SK-N-SH (cell line): ENCODE data around the gene MTMR11. TPM values are rescaled to one million over a fixed set of nuclear protein-coding genes. Genes with fewer than 3 reads are reported as not detected.

Source experiments
- CTCF ChIA-PET: fragments of 300-600, 350-600 bp; formaldehyde crosslinking; extraction: SDS; loops from one replicate; lab custom pipeline; 2021; lab: Yijun Ruan, JAX
- POLR2A ChIA-PET: fragments of 350-600 bp; sonication (Branson Sonifier 250); formaldehyde crosslinking; extraction: SDS; loops from one replicate; lab custom pipeline; 2020; ENCODE audit warnings: antibody characterized with exemption, inconsistent platforms; lab: Yijun Ruan, JAX
- DNase-seq: peaks from one replicate; pipeline ENCODE4 v3.0.0; 2012
- H2AFZ ChIP-seq: fragments of 200-600 bp; sonication (generic); 2 replicates; pipeline ENCODE4 v1.8.1; 2016; ENCODE audit warnings: antibody characterized with exemption, mild to moderate bottlenecking, low read depth
- H3F3A ChIP-seq: fragments of 200-600 bp; sonication (generic); replicated peaks from 2 replicates; pipeline ENCODE3; 2016; ENCODE audit warnings: antibody characterized with exemption, mild to moderate bottlenecking; ENCODE audit not compliant: insufficient read depth
- H3K27ac ChIP-seq, 2 experiments: fragments of 200-500 bp in 1 of 2; fragments of 200-600 bp in 1 of 2; sonication (Bioruptor generic) in 1 of 2; sonication (generic), shearing (Covaris generic) in 1 of 2; 2 replicates each; pipeline versions ENCODE4 v1.5.1 to v1.6.1; 2014 to 2016; ENCODE audit warnings: low read depth in 2 of 2, inconsistent platforms in 1 of 2, low read length in 1 of 2, mild to moderate bottlenecking in 1 of 2, mixed read lengths in 1 of 2
- H3K27me3 ChIP-seq: fragments of 200-600 bp; sonication (generic), shearing (Covaris generic); 2 replicates; pipeline ENCODE4 v1.6.1; 2016; ENCODE audit warnings: mixed run types; ENCODE audit not compliant: insufficient read depth
- H3K36me3 ChIP-seq, 2 experiments: fragments of 200-500 bp in 1 of 2; fragments of 200-600 bp in 1 of 2; sonication (Bioruptor generic) in 1 of 2; sonication (generic) in 1 of 2; replicated peaks in 1 of 2; 2 replicates each; pipeline versions ENCODE3 to v1.5.1; 2014 to 2016; ENCODE audit warnings: low read length in 1 of 2, mild to moderate bottlenecking in 1 of 2; ENCODE audit not compliant: insufficient read depth in 2 of 2, control insufficient read depth in 1 of 2
- H3K4me1 ChIP-seq, 2 experiments: fragments of 200-500 bp in 1 of 2; fragments of 200-600 bp in 1 of 2; sonication (Bioruptor generic) in 1 of 2; sonication (generic), shearing (Covaris generic) in 1 of 2; 2 replicates each; pipeline versions ENCODE4 v1.5.1 to v1.6.1; 2014 to 2016; ENCODE audit warnings: low read depth in 1 of 2, low read length in 1 of 2, mixed run types in 1 of 2; ENCODE audit not compliant: insufficient read depth in 2 of 2, control insufficient read depth in 1 of 2
- H3K4me2 ChIP-seq: fragments of 200-600 bp; sonication (generic), shearing (Covaris generic); 2 replicates; pipeline ENCODE4 v1.6.1; 2017; ENCODE audit warnings: mixed run types
- H3K4me3 ChIP-seq, 2 experiments: fragments of 200-500 bp in 1 of 2; fragments of 200-600 bp in 1 of 2; sonication (Bioruptor generic) in 1 of 2; sonication (generic), shearing (Covaris generic) in 1 of 2; 2 replicates each; pipeline versions ENCODE4 v1.5.1 to v1.8.1; 2014 to 2016; ENCODE audit warnings: low read depth in 2 of 2, inconsistent platforms in 1 of 2, low read length in 1 of 2, mild to moderate bottlenecking in 1 of 2, mixed read lengths in 1 of 2, moderate library complexity in 1 of 2
- H3K79me2 ChIP-seq: fragments of 200-600 bp; sonication (generic); 2 replicates; pipeline ENCODE4 v1.8.1; 2017; ENCODE audit warnings: mild to moderate bottlenecking; ENCODE audit not compliant: insufficient read depth
- H3K9ac ChIP-seq: fragments of 200-600 bp; sonication (generic); 2 replicates; pipeline ENCODE4 v1.6.1; 2017; ENCODE audit warnings: mixed run types
- H3K9me2 ChIP-seq: fragments of 200-600 bp; sonication (generic); 2 replicates; pipeline ENCODE4 v1.6.1; 2017; ENCODE audit warnings: mixed run types
- H3K9me3 ChIP-seq: fragments of 200-600 bp; sonication (generic); 2 replicates; pipeline ENCODE4 v1.6.1; 2017; ENCODE audit warnings: mixed run types, mild to moderate bottlenecking, moderate library complexity
- H4K20me1 ChIP-seq: fragments of 200-600 bp; sonication (generic); 2 replicates; pipeline ENCODE4 v1.6.1; 2017; ENCODE audit warnings: mild to moderate bottlenecking, mixed run types; ENCODE audit not compliant: insufficient read depth
- ELF1 ChIP-seq: IDR thresholded peaks from 2 replicates; pipeline ENCODE4 v1.4.0; 2012
- EP300 ChIP-seq, 2 experiments: IDR thresholded peaks; 2 replicates each; pipeline versions ENCODE4 v1.4.0 to v1.6.1; 2012; ENCODE audit warnings: borderline replicate concordance in 1 of 2, low read depth in 1 of 2, low read length in 1 of 2
- EZH2phosphoT487 ChIP-seq: fragments of 200-600 bp; sonication (generic); IDR thresholded peaks from 2 replicates; pipeline ENCODE4 v1.6.1; 2017; ENCODE audit warnings: low read depth, mixed run types, mild to moderate bottlenecking, antibody characterized with exemption, moderate library complexity, borderline replicate concordance
- FOSL2 ChIP-seq: IDR thresholded peaks from 2 replicates; pipeline ENCODE4 v1.4.0; 2012; ENCODE audit warnings: low read depth, mild to moderate bottlenecking, moderate library complexity, borderline replicate concordance
- GABPA ChIP-seq: IDR thresholded peaks from 2 replicates; pipeline ENCODE4 v1.4.0; 2012; ENCODE audit warnings: low read depth, mild to moderate bottlenecking
- GATA2 ChIP-seq: sonication (generic); formaldehyde crosslinking; IDR thresholded peaks from 2 replicates; pipeline ENCODE4 v1.5.0; 2020; ENCODE audit warnings: mild to moderate bottlenecking, missing genetic modification reagents
- MAX ChIP-seq: IDR thresholded peaks from 2 replicates; pipeline ENCODE4 v1.4.0; 2012; ENCODE audit warnings: low read depth
- MEF2A ChIP-seq: IDR thresholded peaks from 2 replicates; pipeline ENCODE4 v1.4.0; 2012; ENCODE audit warnings: low read depth, borderline replicate concordance
- POLR2AphosphoS5 ChIP-seq: IDR thresholded peaks from 2 replicates; pipeline ENCODE4 v1.6.1; 2012; ENCODE audit warnings: low read depth, low read length
- RAD21 ChIP-seq: IDR thresholded peaks from 2 replicates; pipeline ENCODE4 v1.6.1; 2012; ENCODE audit warnings: mild to moderate bottlenecking, low read length
- RCOR1 ChIP-seq: fragments of 150-350 bp; IDR thresholded peaks from 2 replicates; pipeline ENCODE4 v1.6.1; 2017; ENCODE audit warnings: antibody characterized with exemption, low read length
- RFX5 ChIP-seq: IDR thresholded peaks from 2 replicates; pipeline ENCODE4 v1.6.1; 2012; ENCODE audit warnings: mild to moderate bottlenecking, improper control_type of control experiment, low read length
- RXRA ChIP-seq: IDR thresholded peaks from 2 replicates; pipeline ENCODE4 v1.4.0; 2012; ENCODE audit warnings: low read depth, mild to moderate bottlenecking, borderline replicate concordance
- USF2 ChIP-seq: fragments of 150-350 bp; IDR thresholded peaks from 2 replicates; pipeline ENCODE4 v1.6.1; 2017; ENCODE audit warnings: antibody characterized with exemption, low read length, low read depth, borderline replicate concordance
- YY1 ChIP-seq: IDR thresholded peaks from 2 replicates; pipeline ENCODE4 v1.4.0; 2012; ENCODE audit warnings: low read depth, mild to moderate bottlenecking
- WGBS: methylation state at CpG from one replicate; pipeline ENCODE4 v1.1.6; 2017; ENCODE audit warnings: low lambda C conversion rate; 5-methylcytosine and 5-hydroxymethylcytosine counted together
- polyA plus RNA-seq, 3 experiments: library from polyadenylated mRNA; depleted of rRNA; stranded (reverse); fragments of >200 nt; gene quantifications; 2 replicates each; pipeline ENCODE4 v1.2.3, GENCODE V29; 2012
- TF ChIP-seq, protein P1 (sequence below): fragments of 200-600 bp; sonication (generic); IDR thresholded peaks from 2 replicates; pipeline ENCODE4 v1.6.1; 2017; ENCODE audit warnings: antibody characterized with exemption, mild to moderate bottlenecking, moderate library complexity

MTMR11 gene
- polyA plus RNA-seq, 1 of the 3 experiments (the other 2 are of a cell fraction) = 9.4 TPM

DNA sequence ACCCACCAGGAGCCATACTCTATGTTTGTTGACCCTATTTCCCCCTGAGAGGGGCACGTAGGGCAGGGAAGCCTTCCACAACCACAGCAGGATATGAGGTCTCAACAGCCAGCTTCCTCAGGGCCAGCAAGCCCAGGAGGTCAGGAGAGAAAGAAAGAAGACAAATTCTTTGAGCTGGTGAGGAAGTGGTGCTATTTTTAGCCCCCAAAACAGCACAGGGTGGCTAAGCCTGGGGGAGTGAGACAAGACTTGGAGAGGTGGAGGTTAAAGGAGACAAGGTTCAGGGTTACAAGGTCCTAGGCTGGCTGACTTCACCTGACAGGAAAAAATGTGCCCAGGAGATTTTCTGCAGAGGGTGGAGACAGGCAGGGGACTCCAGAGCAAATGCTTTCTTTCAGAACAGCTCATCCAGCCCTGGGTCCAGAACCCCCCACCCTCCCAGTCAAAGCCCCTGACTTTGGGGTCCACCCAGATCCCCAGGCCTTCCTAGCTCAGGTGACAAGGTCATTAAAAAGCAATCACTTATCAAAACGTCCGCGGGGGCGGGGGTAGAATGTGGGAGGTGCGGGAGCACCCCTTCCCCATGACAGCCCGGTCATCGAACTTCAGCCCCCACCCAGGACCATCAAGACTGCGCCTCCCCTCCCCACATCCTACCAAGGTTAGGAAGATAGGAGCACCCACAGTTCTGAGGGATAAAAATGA, 20.3 kb downstream of the MTMR11 start:
- H3K9me3 ChIP-seq = no peaks in the 10 kb centered on the region
- H3K4me3 ChIP-seq = peak overlapping the region; percentile 80 to 83
- CTCF ChIA-PET = interaction anchor here (0.7 to 1.6 kb wide), 5 partner anchors 11 to 253 kb away, joined by 3 to 8 read pairs (median 3); a partner anchor contains a TSS
- peak overlapping the region; percentile 72; the same call in 1 of the 2 replicates for H3K9ac ChIP-seq
- peak overlapping the region; percentile 79 for H3K4me2 ChIP-seq
- TF ChIP-seq RFX5 = no peak
- TF ChIP-seq EP300 (IDR thresholded peaks at IDR 0.05; ENCODE audit: borderline replicate concordance in 1 of 2, low read depth in 1 of 2, low read length in 1 of 2) = no peak
- TF ChIP-seq RAD21 = no peak
- TF ChIP-seq MEF2A = no peak
- no peak for TF ChIP-seq YY1
- TF ChIP-seq ELF1 = no peak
- TF ChIP-seq, protein P1, sequence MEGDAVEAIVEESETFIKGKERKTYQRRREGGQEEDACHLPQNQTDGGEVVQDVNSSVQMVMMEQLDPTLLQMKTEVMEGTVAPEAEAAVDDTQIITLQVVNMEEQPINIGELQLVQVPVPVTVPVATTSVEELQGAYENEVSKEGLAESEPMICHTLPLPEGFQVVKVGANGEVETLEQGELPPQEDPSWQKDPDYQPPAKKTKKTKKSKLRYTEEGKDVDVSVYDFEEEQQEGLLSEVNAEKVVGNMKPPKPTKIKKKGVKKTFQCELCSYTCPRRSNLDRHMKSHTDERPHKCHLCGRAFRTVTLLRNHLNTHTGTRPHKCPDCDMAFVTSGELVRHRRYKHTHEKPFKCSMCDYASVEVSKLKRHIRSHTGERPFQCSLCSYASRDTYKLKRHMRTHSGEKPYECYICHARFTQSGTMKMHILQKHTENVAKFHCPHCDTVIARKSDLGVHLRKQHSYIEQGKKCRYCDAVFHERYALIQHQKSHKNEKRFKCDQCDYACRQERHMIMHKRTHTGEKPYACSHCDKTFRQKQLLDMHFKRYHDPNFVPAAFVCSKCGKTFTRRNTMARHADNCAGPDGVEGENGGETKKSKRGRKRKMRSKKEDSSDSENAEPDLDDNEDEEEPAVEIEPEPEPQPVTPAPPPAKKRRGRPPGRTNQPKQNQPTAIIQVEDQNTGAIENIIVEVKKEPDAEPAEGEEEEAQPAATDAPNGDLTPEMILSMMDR = no peak
- no peak for TF ChIP-seq MAX
- TF ChIP-seq EZH2phosphoT487 = no peak
- TF ChIP-seq POLR2AphosphoS5 = no peak
- no peak for TF ChIP-seq USF2
- no peak for TF ChIP-seq GABPA
- no peak for TF ChIP-seq RCOR1
- TF ChIP-seq GATA2 (CRISPR knock-in tag) = no peak
- no peak for TF ChIP-seq FOSL2
- TF ChIP-seq RXRA = no peak
- peaks cover 6% of the 10 kb centered on the region for H3F3A ChIP-seq
- DNase-seq = no peak
- no peaks in the 10 kb centered on the region for H3K27me3 ChIP-seq
- peaks cover under 1 to 19% of the 10 kb centered on the region in 2 experiments for H3K36me3 ChIP-seq
- H3K27ac ChIP-seq = no peak overlapping the region
- 27% methylated on average over 9 of the region's 9 CpGs for WGBS
- no peaks in the 10 kb centered on the region for H3K9me2 ChIP-seq
- H3K79me2 ChIP-seq = peaks cover 13% of the 10 kb centered on the region
- H3K4me1 ChIP-seq = peaks cover 11 to 26% of the 10 kb centered on the region in 2 experiments; a peak in 2 of 4 replicates
- POLR2A ChIA-PET = interaction anchor here (0.8 to 1.1 kb wide), 4 partner anchors 12 to 29 kb away, joined by 3 to 5 read pairs (median 3); partner anchors contain the start of gene BOLA1
- no peaks in the 10 kb centered on the region for H4K20me1 ChIP-seq
- H2AFZ ChIP-seq = no peak overlapping the region
